ENCODE results near the gene ANO1. TPM values are rescaled to one million over a fixed set of nuclear protein-coding genes. Genes with fewer than 3 reads are reported as not detected.
"Not testable (repeated sequence)": the region's sequence is repeated elsewhere in the genome, so short reads cannot be mapped to it uniquely, and the experiment has no call there.

ANO1 gene
- polyA plus RNA-seq (2014; cell fraction: cytosol; rRNA removed): not detected in 2 replicates
- not detected in 2 replicates for polyA plus RNA-seq (2014; cell fraction: nucleus; rRNA removed)

DNA sequence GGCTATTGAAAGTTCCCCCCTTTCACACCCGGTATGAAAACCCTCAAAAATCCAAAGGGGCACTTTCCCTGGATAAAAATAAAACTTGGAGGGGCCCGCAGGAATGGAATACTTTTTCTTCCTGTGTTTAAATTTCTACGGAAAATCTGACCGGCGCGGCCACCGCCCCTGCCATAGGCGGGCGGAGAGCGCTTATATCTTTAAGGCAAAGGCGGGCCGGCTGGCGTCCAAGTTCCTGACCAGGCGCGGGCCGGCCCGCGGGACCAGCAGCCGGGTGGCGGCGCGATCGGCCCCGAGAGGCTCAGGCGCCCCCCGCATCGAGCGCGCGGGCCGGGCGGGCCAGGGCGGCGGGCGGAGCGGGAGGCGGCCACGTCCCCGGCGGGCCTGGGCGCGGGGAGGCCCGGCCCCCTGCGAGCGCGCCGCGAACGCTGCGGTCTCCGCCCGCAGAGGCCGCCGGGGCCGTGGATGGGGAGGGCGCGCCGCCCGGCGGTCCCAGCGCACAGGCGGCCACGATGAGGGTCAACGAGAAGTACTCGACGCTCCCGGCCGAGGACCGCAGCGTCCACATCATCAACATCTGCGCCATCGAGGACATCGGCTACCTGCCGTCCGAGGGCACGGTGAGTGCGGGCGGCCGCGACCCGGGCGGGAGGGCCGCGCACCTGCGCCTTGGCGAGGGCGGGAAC is at the start of gene ANO1:
ANO1 (plus strand) TSS at position 223 of the 686 bp plus-strand sequence; CDS start at position 513, 290 bp downstream.
- no peak for DNase-seq (ENCODE audit: low spot score)

DNA sequence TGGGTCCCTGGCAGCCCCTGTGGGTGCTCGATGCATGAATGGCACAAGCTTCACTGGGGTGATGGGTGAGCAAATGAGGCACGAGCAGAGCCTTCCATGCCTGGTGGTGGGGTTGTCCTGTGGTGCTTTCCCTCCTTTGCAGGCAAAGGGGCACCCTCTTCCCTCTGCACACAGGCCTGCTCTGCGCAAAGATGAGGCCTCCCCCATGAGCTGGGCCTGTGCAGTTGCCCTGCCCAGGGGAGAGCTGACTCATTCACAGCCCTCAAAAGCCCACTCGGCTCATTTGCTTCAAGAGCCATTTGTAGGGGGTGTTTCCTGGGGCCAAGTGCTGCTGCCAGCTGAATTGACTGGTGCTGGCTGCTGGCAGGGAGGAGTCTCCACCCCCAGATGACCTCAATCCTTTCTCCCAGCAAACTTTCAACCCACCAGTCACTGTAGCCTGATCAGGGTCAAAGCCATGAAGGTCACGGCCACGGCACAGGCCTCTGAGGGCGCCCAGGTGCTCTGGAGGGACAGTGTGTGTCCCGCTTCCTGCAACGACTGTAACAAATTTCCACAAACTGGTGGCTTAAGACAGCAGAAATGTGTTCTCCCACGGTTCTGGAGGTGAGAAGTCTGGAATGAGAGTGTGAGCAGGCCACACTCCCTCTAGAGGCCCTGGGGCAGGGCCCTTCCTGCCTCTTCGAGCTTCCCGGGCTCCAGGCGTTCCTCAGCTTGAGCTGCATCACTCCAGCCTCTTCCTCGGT is 48.8 kb upstream of the ANO1 start:
- DNase-seq (ENCODE audit: low spot score): no peak

DNA sequence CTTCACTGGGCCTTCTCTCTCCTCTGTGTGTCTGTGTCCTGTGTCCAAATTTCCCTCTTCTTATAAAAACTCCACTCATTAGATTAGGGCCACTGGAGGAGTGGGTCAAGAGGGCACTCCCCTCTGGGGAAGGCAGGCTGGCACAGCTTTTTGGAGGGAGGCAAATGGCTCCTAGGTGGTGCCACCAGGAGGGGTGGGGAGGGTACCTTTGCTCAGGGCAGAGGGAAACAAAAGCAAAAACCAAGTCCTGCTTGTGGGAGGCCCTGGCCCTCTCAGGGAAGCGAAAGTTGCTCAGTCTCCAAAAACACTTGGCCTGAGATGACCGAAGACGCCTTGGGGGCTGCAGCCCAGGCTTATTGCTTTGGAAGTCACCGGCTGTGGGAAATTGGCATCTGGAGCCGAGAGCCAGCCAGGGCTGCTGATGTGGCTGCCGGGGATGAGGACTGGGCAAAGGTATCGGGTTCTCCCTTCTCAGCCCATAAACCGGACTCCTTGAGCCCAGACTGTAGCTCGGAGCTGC is 48.2 kb upstream of the ANO1 start:
- no peak for DNase-seq (ENCODE audit: low spot score)

DNA sequence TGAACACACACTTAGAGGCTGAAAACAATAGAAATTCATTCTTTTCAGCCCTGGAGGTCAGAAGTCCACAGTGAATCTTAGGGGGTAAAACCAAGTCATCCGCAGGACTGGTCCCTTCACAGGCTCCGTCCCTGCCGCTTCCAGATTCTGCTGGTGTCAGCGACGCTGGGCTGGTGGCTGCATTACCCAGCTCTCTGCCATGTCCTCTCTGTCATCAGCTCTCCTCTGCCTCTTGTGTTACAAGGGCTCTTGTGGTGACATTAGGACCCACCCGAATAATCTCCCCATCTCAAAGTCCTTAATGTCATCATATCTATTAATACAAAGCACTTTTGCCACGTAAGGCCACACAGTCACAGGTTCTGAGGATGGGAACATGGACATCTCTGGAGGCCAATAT is 47.7 kb upstream of the ANO1 start:
- DNase-seq (ENCODE audit: low spot score): no peak

DNA sequence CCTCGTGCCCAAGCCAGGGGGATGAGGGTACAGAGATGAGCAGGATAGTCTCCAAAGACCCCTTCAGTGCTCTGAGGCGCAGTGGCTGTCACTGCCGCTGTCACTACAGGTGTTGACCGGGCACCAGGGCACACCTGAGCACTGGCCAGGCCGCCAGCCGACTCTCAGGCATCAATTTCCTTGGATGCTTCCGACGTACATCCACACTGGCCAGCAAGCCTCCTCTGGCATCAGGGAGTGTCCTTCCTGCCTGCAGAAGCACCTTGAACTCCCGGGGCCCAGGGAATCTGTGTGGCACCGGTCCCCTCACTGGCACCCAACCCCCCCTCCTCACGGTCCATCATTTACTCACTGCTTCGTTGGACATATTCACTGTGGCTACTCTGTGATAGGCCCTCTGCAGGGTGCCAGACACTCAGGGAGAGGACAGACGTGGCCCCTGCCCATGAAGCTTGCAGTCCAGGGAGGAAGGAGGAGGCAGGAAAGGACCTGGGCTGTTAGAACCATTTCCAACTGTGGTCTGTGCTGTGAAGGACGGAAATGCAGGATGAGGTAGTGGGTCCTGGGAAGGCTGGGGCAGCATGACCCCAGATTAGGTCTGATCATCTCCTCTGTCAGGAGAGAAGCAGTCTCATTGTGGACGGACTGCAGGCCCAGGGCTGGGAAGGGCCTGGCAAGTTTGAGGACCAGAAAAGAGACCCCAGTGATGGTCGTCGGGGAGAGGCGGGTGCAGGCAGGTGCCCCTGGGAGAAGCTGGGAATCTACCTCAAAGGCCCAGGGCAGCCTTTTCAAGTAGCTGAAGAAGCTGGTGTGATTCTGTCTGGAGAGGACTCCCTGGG is 46.3 kb upstream of the ANO1 start:
- DNase-seq (ENCODE audit: low spot score): no peak

DNA sequence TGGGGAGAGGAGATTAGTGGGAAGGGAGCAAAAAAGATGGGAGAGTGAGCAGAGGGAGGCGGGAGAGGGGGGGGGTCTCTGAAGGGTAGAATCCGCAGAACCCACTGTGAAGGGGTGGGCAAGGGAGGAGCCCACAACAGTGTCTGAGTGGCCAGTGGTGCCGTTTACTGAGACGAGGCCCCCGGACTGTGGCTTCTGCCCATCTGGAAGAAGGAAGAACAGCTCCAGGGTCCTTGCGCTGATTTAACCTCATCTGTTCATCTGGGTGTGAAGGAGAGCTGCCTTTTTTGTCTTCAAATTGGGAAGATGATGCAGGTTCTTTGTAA is 45.7 kb upstream of the ANO1 start:
- no peak for DNase-seq (ENCODE audit: low spot score)

DNA sequence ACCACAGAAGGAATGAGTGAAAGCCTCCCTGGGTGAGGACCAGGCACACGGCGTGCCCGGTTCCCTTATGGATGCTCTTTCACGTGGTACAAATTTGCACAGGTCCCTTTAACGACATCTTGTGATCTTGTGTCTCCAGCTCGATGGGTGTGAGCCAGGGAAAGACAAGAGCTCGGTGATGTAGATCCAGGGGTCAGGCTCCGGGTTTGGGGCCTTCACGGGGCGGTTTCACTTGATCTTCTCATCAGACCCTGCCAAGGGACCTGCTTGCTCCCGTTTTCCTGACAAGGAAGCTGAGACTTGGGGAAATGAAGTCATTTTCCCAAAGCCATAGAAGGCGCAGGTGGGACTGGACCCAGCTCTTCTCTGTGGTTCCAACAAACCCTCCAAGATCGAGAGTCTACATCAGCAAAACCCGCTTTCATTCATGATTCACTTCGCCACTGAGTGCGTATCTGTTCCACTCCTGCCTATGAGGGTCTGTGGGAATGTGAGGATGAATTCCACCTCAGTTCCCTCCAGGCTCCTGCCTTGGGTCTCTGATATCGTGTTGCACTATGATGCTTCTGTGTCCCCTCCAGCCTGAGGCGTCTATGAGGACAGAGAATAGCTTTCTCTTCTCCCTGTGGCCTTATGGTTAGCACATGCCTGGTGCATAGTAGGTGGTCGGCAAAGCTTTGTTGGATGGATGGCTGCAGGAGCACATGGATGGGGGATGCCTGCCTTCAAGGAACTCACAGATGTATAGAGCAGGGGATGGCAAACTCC is 45.0 kb upstream of the ANO1 start:
- DNase-seq (ENCODE audit: low spot score): no peak

DNA sequence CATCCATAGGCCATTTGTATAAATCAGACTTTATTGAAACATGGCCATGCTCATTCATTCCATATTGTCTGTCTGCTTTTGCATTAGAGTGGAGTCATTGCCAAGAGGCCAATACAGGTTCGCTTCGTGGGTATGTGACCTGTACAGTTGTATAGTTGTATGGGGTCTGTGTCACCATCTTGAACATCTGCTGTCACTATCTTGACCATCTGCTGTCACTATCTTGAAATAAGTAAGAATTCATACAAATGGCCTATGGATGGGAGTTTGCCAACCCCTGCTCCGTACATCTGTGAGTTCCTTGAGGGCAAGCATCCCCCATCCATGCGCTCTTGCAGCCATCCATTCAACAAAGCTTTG is 44.4 kb upstream of the ANO1 start:
- DNase-seq (ENCODE audit: low spot score): no peak

DNA sequence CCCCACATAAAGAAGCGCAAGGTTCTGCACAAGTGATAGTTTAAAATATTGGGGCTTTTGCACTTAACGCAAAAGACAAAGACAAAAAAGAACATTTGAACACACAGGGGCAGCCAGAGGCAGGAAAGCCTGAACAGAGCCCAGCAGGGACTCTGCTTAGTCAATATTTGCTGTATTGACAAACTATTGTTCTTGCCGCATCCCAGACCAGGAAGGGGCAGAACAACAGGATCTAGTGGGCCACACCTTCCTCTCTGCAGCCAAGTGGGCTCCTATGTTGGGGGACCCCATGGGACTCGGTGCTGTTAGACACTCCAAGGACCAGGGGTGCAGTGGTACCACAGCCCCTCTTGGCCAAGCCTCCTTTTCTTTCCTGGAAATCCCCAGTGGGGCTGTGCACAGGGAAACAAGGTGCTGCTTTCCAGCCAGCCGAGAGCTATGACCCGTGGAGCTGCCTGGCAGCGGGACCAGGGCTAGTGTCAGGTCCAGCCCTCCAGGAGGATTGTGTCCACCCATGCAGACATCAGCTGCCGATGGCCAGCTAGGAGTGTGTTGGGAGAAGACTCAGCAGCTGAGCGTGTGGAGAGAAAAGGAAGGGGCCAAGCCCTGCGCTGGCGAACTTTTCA is 43.3 kb upstream of the ANO1 start:
- DNase-seq (ENCODE audit: low spot score): no peak

DNA sequence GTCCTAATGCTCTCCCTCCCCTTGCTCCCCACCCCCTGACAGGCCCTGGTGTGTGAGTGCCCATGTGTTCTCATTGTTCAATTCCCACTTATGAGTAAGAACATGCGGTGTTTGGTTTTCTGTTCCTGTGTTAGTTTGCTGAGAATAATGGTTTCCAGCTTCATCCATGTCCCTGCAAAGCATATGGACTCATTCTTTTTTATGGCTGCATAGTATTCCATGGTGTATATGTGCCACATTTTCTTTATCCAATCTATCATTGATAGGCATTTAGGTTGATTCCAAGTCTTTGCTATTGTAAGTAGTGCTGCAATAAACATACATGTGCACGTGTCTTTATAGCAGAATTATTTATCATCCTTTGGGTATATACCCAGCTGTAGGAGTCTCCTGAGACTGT is 42.5 kb upstream of the ANO1 start:
- DNase-seq (ENCODE audit: low spot score): not testable (repeated sequence)

DNA sequence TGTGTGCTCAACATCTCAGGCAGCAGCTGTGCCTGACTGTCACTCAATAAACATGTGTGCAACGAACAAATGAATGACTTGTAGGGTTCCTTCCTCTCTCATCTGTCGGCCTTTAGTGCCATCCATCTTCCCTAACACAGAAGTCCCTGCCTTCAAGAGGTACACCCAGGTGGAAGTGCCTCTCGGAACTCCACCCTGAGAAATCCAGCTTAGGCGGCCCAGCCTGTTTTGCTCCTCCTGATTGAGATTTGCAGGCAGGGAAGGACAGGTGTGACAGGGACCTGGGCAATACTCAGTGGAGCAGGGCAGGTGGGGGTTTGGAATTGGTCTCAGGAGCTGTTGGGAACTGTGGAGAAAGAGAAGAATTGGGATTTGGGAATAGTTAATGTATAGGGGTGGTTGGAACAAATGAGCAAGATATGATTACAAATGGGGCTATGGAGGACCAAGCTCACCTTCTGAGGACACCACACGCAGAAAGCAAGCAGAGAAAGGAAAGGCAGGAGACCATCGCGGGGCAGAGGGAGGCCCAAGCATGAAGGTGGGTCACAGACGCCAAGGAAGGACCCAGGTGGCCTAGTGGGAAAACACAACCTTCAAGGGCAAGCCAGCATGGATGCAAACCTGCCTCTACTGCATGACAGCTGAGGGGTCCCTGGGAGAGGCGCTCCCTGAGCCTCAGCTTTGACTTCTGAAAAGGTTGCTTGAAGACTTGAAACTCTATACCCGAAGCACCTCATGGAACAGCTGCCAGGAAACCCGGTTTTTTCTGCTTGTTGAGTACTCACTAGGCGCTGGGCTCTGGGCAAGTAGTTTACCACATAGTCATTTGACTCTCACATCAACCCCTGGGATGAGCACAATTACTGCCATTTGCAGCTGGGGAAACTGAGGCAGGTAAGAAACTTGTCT is 40.9 kb upstream of the ANO1 start:
- no peak for DNase-seq (ENCODE audit: low spot score)

DNA sequence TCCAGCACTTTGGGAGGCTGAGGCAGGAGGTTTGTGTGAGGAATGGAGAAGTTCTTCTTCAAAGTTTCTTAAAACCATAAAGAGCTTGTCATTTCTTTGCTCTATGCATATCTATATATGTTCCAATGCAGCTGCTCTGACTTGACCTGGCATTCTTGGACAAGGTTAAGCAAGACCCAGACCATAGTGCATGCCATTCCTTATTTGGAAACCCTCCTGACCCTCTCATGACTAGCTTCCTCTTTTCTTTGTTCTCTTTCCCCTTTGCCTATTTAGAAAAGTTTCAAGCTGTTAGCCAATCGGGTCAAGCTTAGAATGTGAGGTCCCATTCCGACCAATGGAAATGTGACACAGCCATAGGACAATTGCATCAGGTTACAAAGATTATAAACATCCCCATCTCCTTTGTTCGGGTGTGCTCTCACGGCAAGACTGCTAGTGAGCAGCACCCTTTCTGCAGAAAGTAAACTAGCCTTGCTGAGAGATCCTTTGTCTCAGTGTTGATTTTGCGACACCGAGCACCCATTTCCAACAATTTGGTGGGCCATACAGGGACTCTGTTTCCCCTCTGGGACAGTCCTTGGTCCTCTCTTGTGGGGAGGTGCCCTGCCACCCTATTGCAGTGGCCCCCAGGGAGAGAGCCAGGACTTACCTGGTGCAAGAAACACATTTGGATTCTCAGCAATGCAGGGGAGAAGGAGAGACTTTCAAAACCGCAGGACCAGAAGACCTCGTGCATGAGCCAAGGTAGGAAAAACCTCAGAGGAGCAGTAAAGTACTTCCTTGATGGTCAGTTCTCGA is 39.9 kb upstream of the ANO1 start:
- DNase-seq (ENCODE audit: low spot score): no peak

DNA sequence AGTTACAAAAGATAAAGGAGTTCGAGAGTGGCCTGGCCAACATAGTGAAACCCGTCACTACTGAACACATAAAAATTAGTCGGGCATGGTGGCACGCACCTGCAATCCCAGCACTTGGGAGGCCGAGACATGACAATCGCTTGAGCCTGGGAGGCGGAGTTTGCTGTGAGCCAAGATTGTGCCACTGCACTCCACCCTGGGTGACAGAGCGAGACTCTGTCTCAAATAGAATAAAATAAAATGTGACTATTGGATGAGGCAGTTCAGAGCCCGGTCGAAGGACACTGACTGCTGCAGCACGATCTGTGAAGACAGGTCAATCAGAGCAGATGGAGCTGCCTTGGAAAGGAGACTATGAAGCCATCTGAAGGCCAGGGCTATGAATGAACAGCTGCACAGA is 37.7 kb upstream of the ANO1 start:
- DNase-seq (ENCODE audit: low spot score): no peak

DNA sequence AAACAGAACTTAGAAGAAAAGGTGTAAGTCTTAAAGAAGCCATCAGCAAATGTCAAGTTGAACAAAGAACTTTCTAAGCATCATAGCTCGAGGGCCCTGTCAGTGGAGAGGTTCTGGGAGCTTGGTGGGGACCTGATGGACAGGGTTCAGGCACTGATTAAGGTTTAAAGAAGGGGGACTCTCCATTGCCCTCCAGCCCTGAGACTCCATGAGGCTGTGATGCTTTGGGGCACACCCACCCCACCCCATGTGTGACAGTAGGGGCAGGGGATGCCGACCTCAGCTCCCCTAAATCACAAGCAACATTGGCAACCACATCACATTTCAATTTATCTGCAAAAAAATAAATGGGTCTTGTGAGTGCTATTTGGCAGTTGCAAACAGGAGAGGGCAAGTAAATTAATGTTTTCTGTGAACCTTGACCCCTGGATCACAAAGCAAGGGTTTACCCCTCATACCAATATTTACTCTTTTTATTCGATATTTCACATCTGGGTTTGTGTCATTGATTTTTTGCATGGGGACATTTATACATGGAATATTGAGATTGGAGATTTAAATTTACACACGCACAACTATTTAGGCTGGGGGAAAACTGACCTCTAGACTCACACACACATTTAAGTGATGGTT is 37.1 kb upstream of the ANO1 start:
- no peak for DNase-seq (ENCODE audit: low spot score)

DNA sequence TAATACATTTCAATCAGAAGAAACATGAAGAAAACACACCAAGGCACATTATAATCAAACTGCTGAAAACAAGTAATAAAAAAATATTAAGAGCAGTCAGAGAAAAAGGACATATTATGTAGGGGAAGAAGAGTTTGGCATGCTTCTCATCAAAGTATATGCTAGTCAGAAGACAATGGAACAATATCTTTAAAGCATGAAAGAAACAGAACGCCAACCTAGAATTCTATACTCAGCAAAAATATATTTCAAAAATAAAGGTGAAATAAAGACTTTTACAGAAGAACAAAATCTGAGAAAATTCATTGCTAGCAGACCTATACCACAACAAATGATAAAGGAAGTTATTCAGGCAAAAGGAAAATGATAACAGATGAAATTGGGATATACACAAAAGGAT is 34.6 kb upstream of the ANO1 start:
- DNase-seq (ENCODE audit: low spot score): no peak

DNA sequence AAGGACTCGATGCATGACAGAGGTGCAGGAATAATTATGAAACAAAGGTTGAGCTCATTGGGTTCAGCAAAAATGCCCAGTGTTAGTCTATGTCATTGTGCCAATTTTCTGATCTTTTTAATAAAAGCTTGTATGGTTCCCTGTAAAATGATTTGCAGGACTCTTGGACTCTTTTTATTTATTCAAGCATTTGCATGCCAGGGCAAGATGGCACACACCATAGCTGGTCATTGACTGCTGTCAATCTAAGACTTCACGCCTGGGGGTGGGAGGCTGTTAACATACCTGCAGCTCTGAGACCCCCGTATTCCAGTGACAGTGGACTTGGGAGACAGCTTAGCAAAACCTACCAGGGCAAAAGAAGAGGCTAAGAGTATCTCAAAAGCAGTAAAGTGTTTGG is 32.0 kb upstream of the ANO1 start:
- DNase-seq (ENCODE audit: low spot score): no peak

DNA sequence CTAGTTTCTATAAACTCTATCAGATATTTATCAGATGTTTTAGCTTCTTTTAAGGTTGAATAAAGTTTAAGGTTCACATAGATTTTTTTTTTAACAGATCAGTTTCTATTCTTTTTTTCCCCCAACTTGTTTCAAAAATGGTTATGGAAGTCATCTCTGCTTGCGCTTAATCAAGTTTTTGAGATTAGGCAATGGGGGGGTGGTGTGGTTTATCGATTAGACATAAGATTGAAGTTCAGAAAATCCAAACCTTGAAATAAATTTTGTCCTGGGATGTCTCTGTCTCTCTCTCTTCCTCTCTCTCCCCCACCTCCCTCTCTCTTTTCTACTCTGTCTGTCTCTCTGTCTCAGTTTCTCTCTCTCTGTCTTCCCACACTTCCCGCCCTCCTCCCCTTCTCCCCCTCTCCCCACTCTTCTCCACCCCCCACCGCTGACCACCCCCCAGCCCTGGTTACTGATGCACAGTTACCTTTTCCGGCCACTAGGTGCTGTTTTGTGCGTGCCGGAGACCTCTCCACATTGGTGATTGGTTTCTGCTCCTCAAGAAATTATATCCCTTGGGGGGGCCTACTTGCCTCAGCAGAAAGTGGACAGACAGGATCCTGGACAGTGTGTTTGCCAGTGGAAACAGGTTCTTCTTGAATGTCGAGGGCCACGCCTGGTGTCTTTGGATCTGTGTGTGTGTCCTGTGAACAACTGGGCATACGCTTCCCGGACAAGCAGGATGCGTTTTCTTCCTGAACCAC is 29.7 kb upstream of the ANO1 start:
- DNase-seq (ENCODE audit: low spot score): no peak

DNA sequence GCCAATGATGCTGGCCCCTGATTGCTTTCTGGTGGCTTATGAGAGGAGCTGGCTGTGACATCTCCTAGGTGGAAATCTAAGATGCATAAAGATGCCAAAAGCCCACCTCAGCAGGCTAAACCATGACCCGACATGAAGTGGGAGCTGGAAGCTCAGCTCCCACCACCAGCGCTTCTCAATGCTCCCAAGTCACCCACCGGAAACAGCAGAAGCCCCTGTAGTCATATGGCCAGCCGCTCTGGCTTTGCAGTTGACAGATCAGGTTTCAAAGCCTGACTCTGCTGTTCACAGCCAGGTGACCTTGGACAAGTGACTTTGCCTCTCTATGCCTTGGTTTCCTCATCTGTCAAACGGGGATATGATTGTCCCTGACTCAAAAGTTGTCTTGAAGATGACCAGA is 29.1 kb upstream of the ANO1 start:
- DNase-seq (ENCODE audit: low spot score): no peak
